Measurements from ENCODE around the gene TPRG1L. TPM values are rescaled to one million over a fixed set of nuclear protein-coding genes. Genes with fewer than 3 reads are reported as not detected.

The TPRG1L gene
- total RNA-seq, 2 experiments from 2014 or later = 15.9 to 17.3 TPM

DNA sequence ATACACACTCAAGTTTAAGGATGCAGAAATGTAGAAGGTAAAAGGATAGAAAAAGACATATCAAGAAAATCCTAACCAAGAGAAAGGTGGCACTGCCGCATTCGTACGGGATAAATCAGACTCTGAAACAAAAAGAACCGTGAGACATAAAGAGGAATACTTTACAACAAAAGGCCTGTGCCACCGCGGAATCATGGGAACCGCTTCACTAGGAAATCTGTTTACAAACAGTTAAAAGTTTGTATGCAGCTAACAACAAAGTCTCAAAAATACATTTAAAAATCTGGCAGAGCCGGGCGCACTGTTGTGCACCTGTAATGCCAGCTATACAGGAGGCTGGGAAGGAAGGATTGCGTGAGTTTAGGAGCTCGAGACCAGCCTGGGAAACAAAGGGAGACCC is 17.0 kb downstream of the TPRG1L start:
- ChIA-PET POLR2A (no interaction called here), CTCF (no interaction called here)
- Mint-ChIP-seq H3K36me3 (ENCODE audit: low read depth) (peaks cover 26% of the 10 kb centered on the region), H3K4me3 (no peak overlapping the region), H3K4me1 (no peaks in the 10 kb centered on the region), H3K9me3 (no peaks in the 10 kb centered on the region), H3K27ac (no peak overlapping the region), H3K27me3 (no peaks in the 10 kb centered on the region)
- no peak for DNase-seq

DNA sequence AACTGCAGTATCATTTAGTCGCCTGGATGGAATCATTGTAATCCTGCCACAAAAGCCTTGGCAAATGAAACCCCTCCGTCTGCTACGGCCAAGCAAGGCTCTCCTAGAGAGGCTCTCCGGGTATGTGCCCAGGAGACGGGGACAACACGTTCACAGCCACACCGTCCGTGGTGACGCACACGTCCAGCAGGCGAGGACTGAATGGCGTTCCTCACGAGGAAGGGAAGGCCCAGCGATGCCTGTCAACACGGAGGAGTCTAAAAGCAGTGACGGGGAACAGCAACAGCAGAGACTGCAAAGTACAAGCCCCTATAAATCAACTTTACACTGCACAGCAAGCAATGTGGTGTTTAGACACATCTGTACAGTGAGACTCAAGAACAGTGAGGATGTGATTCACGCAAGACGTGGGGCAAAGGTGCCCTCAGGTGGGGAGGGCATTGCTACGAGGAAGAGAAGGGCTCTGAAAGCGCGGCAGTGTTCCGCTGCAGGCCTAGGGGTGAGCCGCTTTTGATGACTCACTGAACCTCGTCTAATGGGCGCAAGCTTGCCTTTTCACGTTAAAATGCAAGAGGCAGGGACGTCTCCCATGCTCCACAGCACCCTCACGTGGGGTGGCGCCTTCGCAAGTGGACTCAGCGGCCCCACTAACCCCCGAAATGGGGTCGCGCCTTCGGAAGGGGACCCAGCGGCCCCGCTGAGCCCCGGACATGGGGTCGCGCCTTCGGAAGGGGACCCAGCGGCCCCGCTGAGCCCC is 18.3 kb downstream of the TPRG1L start:
- no peak overlapping the region for H3K27ac Mint-ChIP-seq
- POLR2A ChIA-PET = no interaction called here
- peaks cover 5% of the 10 kb centered on the region for H3K4me1 Mint-ChIP-seq
- DNase-seq = no peak
- H3K27me3 Mint-ChIP-seq = no peaks in the 10 kb centered on the region
- H3K4me3 Mint-ChIP-seq = no peak overlapping the region
- CTCF ChIA-PET = no interaction called here
- no peaks in the 10 kb centered on the region for H3K9me3 Mint-ChIP-seq
- peaks cover 33% of the 10 kb centered on the region for H3K36me3 Mint-ChIP-seq (ENCODE audit: low read depth)

DNA sequence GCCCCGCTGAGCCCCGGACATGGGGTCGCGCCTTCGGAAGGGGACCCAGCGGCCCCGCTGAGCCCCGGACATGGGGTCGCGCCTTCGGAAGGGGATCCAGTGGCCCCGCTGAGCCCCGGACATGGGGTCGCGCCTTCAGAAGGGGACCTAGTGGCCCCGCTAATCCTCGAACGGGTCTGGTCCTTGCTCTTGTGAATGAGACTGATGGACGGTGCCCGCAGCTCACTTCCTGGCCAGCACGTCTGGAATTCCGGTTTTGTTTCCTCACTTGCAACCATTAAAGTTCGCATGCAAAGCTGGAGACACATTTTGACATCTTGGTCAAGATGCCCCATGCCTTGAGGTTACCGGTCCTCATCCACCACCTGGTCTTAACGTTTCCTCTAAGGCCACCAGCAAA is 19.5 kb downstream of the TPRG1L start:
- Mint-ChIP-seq H3K27ac (no peak overlapping the region), H3K4me1 (peaks cover 16% of the 10 kb centered on the region), H3K27me3 (no peaks in the 10 kb centered on the region), H3K36me3 (ENCODE audit: low read depth) (peaks cover 35% of the 10 kb centered on the region), H3K4me3 (no peak overlapping the region), H3K9me3 (no peaks in the 10 kb centered on the region)
- ChIA-PET CTCF (no interaction called here), POLR2A (no interaction called here)
- DNase-seq = no peak

- ChIA-PET POLR2A (no interaction called here), CTCF (no interaction called here)
- Mint-ChIP-seq H3K9me3 (no peaks in the 10 kb centered on the region), H3K4me1 (peaks cover 20% of the 10 kb centered on the region), H3K36me3 (ENCODE audit: low read depth) (peaks cover 35% of the 10 kb centered on the region), H3K4me3 (no peak overlapping the region), H3K27me3 (peaks cover 2% of the 10 kb centered on the region), H3K27ac (no peak overlapping the region)
- no peak for DNase-seq
Observed at GRCh38 chr1:3645247-3645646, 20.4 kb downstream of the TPRG1L start.

DNA sequence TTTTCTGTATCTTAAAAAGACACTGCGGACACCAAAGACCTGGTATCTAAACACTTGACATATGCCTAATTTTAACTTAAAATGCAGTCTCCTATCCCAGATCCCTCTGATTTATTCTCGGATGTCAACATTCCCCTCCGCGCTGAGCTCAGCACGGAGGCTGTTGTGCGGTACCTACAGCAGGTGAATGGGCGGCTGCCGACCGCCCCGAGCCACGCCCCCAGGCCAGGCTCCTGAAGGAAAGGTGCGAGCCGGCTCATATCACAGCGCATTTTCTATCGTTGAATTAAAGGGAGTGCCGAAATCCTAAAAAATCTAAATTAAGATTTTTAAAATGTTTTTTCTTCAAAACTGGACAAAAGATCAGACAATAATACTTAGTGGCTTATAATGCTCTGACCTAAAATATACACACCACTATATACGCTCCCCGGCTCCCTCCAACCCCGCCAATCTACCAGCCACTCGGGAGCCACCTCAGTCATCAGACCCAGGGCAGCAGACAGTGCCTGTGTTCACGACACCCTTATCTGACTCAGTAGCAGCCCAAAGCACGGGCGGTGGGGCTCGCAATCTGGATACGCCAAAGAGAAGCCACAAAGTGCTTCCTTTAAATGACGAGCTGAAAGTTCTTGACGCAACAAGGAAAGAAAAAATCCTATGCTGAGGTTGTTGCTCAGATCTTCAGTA is 21.0 kb downstream of the TPRG1L start:
- DNase-seq = no peak
- H3K4me3 Mint-ChIP-seq = no peak overlapping the region
- no peak overlapping the region for H3K27ac Mint-ChIP-seq
- H3K27me3 Mint-ChIP-seq = peaks cover 5% of the 10 kb centered on the region
- POLR2A ChIA-PET = no interaction called here
- H3K9me3 Mint-ChIP-seq = no peaks in the 10 kb centered on the region
- peaks cover 35% of the 10 kb centered on the region for H3K36me3 Mint-ChIP-seq (ENCODE audit: low read depth)
- CTCF ChIA-PET = no interaction called here
- H3K4me1 Mint-ChIP-seq = peaks cover 22% of the 10 kb centered on the region

DNA sequence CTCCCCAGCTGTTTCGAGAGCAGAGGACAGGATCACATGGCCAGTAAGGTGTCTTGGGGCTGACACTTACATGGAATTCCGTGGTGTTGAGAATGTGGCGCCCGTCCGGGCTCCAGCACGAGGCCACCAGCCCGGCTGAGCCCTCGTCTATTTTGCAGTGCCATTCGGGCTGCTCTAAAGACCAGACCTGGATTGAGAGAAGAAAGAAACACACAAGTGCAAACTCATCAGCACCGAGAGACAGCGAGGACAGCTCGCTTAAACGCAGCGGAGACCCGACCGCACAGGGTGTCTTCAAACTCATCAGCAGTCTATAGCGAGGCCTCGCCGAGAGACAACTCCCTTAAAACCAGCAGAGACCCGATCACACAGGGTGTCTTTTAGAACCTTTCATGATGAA is 21.8 kb downstream of the TPRG1L start:
- DNase-seq = no peak

GRCh38 chr1:3649342-3650247 is 24.8 kb downstream of the TPRG1L start, which contains the start of gene WRAP73:
Gene WRAP73 (minus strand): TSS chr1:3650103. CDS start chr1:3649999, 104 bp downstream.
- Mint-ChIP-seq H3K36me3 (ENCODE audit: low read depth) (peaks cover 27% of the 10 kb centered on the region), H3K4me3 (peak within 1 kb of the TSS; percentile 75), H3K27ac (peak within 1 kb of the TSS; percentile 47), H3K4me1 (peaks cover 24% of the 10 kb centered on the region), H3K27me3 (peaks cover 28% of the 10 kb centered on the region), H3K9me3 (no peaks in the 10 kb centered on the region)
- POLR2A ChIA-PET = interaction anchor here (0.6 to 1.3 kb wide), 3 partner anchors 20 to 28 kb away, joined by 3 to 4 read pairs (median 3); no protein-coding TSS in a partner anchor
- DNase-seq = peak; percentile 90
- CTCF ChIA-PET = interaction anchor here (1.1 to 1.7 kb wide), 2 partner anchors 75 to 137 kb away, joined by 3 to 4 read pairs; no protein-coding TSS in a partner anchor

More for the DNA sequence above, 21.8 kb downstream of the TPRG1L start:
- no peak overlapping the region for H3K4me3 Mint-ChIP-seq
- H3K27ac Mint-ChIP-seq = no peak overlapping the region
- H3K4me1 Mint-ChIP-seq = peaks cover 24% of the 10 kb centered on the region
- no peaks in the 10 kb centered on the region for H3K9me3 Mint-ChIP-seq
- POLR2A ChIA-PET = no interaction called here
- peaks cover 12% of the 10 kb centered on the region for H3K27me3 Mint-ChIP-seq
- CTCF ChIA-PET = no interaction called here
- peaks cover 35% of the 10 kb centered on the region for H3K36me3 Mint-ChIP-seq (ENCODE audit: low read depth)

GRCh38 chr1:3650248-3651025 is 25.6 kb downstream of the TPRG1L start:
- Mint-ChIP-seq H3K4me1 (peaks cover 24% of the 10 kb centered on the region), H3K27me3 (peaks cover 34% of the 10 kb centered on the region), H3K36me3 (ENCODE audit: low read depth) (peaks cover 22% of the 10 kb centered on the region), H3K4me3 (peak overlapping the region; percentile 75), H3K27ac (peak overlapping the region; percentile 47), H3K9me3 (no peaks in the 10 kb centered on the region)
- no peak for DNase-seq
- ChIA-PET CTCF (interaction anchor here (1.1 kb wide), 1 partner anchor 137 kb away, joined by 3 read pairs; no protein-coding TSS in a partner anchor), POLR2A (interaction anchor here (0.6 to 1.3 kb wide), 3 partner anchors 21 to 29 kb away, joined by 3 to 4 read pairs (median 3); no protein-coding TSS in a partner anchor)

- no peaks in the 10 kb centered on the region for H3K9me3 Mint-ChIP-seq
- POLR2A ChIA-PET = interaction anchor here (0.7 kb wide), 1 partner anchor 26 kb away, joined by 4 read pairs; no protein-coding TSS in a partner anchor
- DNase-seq = no peak
- CTCF ChIA-PET = no interaction called here
- H3K4me3 Mint-ChIP-seq = no peak overlapping the region
- peaks cover 41% of the 10 kb centered on the region for H3K27me3 Mint-ChIP-seq
- peaks cover 27% of the 10 kb centered on the region for H3K4me1 Mint-ChIP-seq
- peaks cover 15% of the 10 kb centered on the region for H3K36me3 Mint-ChIP-seq (ENCODE audit: low read depth)
- H3K27ac Mint-ChIP-seq = peak overlapping the region; percentile 26
Observed at GRCh38 chr1:3651026-3651929, 26.5 kb downstream of the TPRG1L start.

- CTCF ChIA-PET = no interaction called here
- Mint-ChIP-seq H3K36me3 (ENCODE audit: low read depth) (peaks cover 10% of the 10 kb centered on the region), H3K4me3 (peak within 1 kb of the TSS; percentile 47), H3K27ac (no peak within 1 kb of the TSS), H3K27me3 (peaks cover 47% of the 10 kb centered on the region), H3K4me1 (peaks cover 35% of the 10 kb centered on the region), H3K9me3 (no peaks in the 10 kb centered on the region)
- POLR2A ChIA-PET = interaction anchor here (0.7 kb wide), 1 partner anchor 26 kb away, joined by 4 read pairs; no protein-coding TSS in a partner anchor
- no peak for DNase-seq
Observed at GRCh38 chr1:3651930-3652547, 27.2 kb downstream of the TPRG1L start, which contains the start of gene TP73. Gene TP73 (plus strand): TSS chr1:3652516. CDS start chr1:3682366, 29,850 bp downstream.

DNA sequence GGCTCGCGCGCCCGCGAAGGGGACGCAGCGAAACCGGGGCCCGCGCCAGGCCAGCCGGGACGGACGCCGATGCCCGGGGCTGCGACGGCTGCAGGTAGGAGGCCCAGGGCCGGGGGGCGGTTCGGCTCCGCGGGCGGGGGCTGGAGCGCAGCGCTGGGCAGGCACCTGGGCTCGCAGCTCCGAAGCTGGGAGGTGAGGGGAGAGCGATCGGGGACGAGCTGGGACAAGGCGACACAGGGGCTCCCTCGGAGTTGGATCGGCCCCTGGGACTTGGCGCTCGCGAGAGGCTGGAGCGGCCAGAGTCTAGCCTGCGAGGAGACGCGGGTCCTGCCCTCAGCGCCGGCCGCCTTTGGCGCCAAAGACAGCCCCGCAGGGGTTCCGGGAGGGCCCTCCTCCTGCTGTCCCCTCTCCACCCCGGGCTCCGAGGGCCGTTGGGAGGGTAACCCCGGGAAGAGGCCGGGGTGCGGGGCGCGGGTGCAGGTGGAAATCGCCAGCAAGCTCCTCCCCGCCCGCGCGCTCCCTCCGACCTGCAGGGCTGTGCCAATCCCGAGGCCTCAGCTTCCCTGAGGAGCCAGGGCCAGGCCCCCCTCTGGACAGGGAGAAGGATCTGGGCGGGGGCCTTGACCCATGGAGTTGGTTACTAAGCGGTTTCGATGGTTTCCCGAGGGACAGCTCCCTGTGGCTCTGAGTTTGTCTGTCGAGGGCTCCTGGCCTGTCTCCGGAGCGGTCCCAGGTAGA is 27.9 kb downstream of the TPRG1L start:
- no peak for DNase-seq
- H3K27ac Mint-ChIP-seq = no peak overlapping the region
- POLR2A ChIA-PET = no interaction called here
- H3K9me3 Mint-ChIP-seq = no peaks in the 10 kb centered on the region
- H3K27me3 Mint-ChIP-seq = peaks cover 51% of the 10 kb centered on the region
- peaks cover 38% of the 10 kb centered on the region for H3K4me1 Mint-ChIP-seq
- no peak overlapping the region for H3K4me3 Mint-ChIP-seq
- peaks cover 3% of the 10 kb centered on the region for H3K36me3 Mint-ChIP-seq (ENCODE audit: low read depth)
- CTCF ChIA-PET = no interaction called here

Measured in activated CD4-positive, alpha-beta memory T cell treated with anti-CD3 and anti-CD28 coated beads, Interleukin-2, amount 10 ng/mL, durations not matched to agents 7 days and 5 days (primary cell).